ENCODE measurements around the gene KCNQ1OT1. TPM values are rescaled to one million over a fixed set of nuclear protein-coding genes. Genes with fewer than 3 reads are reported as not detected.

KCNQ1OT1 gene
- total RNA-seq, 4 donors from 2014 or later: 0.16 to 0.61 (median 0.30) TPM

GRCh38 chr11:2740275-2740940 lies 40.6 kb upstream of the KCNQ1OT1 start:
- intact Hi-C loops (cut with DNase I; ENCODE audit: low total_unique reads) (no loop called here), in situ Hi-C loops (cut with MboI; ENCODE audit: low sequenced_read_pairs in 4 of 4) (no loop called here)
- H3K4me3 ChIP-seq: no peak overlapping the region
- H3K27me3 ChIP-seq: no peaks in the 10 kb centered on the region
- H3K4me1 ChIP-seq: no peaks in the 10 kb centered on the region
- no peaks in the 10 kb centered on the region for H3K36me3 ChIP-seq
- TF ChIP-seq POLR2A (IDR thresholded peaks at IDR 0.05): no peak
- TF ChIP-seq, protein P1, sequence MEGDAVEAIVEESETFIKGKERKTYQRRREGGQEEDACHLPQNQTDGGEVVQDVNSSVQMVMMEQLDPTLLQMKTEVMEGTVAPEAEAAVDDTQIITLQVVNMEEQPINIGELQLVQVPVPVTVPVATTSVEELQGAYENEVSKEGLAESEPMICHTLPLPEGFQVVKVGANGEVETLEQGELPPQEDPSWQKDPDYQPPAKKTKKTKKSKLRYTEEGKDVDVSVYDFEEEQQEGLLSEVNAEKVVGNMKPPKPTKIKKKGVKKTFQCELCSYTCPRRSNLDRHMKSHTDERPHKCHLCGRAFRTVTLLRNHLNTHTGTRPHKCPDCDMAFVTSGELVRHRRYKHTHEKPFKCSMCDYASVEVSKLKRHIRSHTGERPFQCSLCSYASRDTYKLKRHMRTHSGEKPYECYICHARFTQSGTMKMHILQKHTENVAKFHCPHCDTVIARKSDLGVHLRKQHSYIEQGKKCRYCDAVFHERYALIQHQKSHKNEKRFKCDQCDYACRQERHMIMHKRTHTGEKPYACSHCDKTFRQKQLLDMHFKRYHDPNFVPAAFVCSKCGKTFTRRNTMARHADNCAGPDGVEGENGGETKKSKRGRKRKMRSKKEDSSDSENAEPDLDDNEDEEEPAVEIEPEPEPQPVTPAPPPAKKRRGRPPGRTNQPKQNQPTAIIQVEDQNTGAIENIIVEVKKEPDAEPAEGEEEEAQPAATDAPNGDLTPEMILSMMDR (IDR thresholded peaks at IDR 0.05 in 4 of 5, conservative IDR thresholded peaks at IDR 0.05 in 1 of 5): no peak
- H3K9me3 ChIP-seq: no peaks in the 10 kb centered on the region
- DNase-seq (no peak), ATAC-seq (no peak)
- H3K27ac ChIP-seq: no peak overlapping the region

DNA sequence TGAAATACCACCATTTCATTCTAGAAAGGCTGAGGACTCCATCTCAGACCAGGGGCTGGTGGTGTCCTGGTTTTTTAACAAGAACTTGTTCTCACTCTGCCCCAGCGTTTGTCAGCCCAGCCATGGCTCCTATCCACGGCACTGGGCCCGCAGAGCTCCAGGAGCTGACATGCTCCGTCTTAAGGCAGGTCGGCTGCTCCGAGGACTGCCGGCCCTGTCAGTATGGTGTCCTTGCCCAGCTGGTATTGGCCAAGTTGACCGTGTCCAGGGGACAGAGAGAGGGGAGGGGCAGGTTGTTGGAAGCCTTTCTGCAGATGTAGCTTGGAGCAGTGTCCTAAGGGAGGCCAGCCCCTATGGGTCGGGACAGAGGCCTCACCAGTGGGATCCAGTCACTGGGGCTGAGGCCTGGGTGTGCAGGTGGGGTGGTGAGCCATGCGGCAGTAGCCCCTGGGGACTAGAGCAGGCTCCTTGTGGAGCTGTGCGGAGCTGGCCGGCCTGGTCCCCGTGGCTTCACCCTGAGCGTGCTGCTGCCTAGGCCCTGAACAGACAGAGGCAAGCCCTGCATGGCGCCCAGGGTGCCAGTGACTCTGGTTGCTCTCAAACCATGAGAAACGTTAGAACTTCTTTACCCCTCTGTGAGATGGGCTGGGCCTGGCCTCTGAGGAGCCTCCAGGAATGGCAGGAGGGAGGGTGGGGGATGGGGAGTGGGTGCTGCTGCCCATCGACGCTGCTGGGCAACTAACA lies 39.9 kb upstream of the KCNQ1OT1 start:
- H3K36me3 ChIP-seq: no peaks in the 10 kb centered on the region
- H3K27ac ChIP-seq: no peak overlapping the region
- no peaks in the 10 kb centered on the region for H3K9me3 ChIP-seq
- H3K27me3 ChIP-seq: no peaks in the 10 kb centered on the region
- DNase-seq: no peak
- H3K4me1 ChIP-seq: no peaks in the 10 kb centered on the region
- ATAC-seq: no peak
- intact Hi-C loops (cut with DNase I; ENCODE audit: low total_unique reads): no loop called here
- TF ChIP-seq, protein P1 (IDR thresholded peaks at IDR 0.05 in 4 of 5, conservative IDR thresholded peaks at IDR 0.05 in 1 of 5): no peak
- TF ChIP-seq POLR2A (IDR thresholded peaks at IDR 0.05): no peak
- H3K4me3 ChIP-seq: no peak overlapping the region
- in situ Hi-C loops (cut with MboI; ENCODE audit: low sequenced_read_pairs in 4 of 4): no loop called here

- no peaks in the 10 kb centered on the region for H3K9me3 ChIP-seq
- H3K27me3 ChIP-seq: no peaks in the 10 kb centered on the region
- no peak for TF ChIP-seq POLR2A (IDR thresholded peaks at IDR 0.05)
- TF ChIP-seq, protein P1 (IDR thresholded peaks at IDR 0.05 in 4 of 5, conservative IDR thresholded peaks at IDR 0.05 in 1 of 5): no peak
- in situ Hi-C loops (cut with MboI; ENCODE audit: low sequenced_read_pairs in 4 of 4) (no loop called here), intact Hi-C loops (cut with DNase I; ENCODE audit: low total_unique reads) (no loop called here)
- H3K4me3 ChIP-seq: no peak overlapping the region
- ATAC-seq: no peak
- H3K27ac ChIP-seq: no peak overlapping the region
- H3K4me1 ChIP-seq: no peaks in the 10 kb centered on the region
- H3K36me3 ChIP-seq: no peaks in the 10 kb centered on the region
- DNase-seq: no peak
These were observed 39.0 kb upstream of the KCNQ1OT1 start for GRCh38 chr11:2738551-2739431.

- H3K4me3 ChIP-seq: no peak overlapping the region
- TF ChIP-seq, protein P1 (IDR thresholded peaks at IDR 0.05 in 4 of 5, conservative IDR thresholded peaks at IDR 0.05 in 1 of 5): no peak
- no peak for TF ChIP-seq POLR2A (IDR thresholded peaks at IDR 0.05)
- in situ Hi-C loops (cut with MboI; ENCODE audit: low sequenced_read_pairs in 4 of 4) (no loop called here), intact Hi-C loops (cut with DNase I; ENCODE audit: low total_unique reads) (no loop called here)
- H3K27me3 ChIP-seq: no peaks in the 10 kb centered on the region
- no peak overlapping the region for H3K27ac ChIP-seq
- DNase-seq (no peak), ATAC-seq (no peak)
- H3K9me3 ChIP-seq: no peaks in the 10 kb centered on the region
- H3K4me1 ChIP-seq: no peaks in the 10 kb centered on the region
- H3K36me3 ChIP-seq: no peaks in the 10 kb centered on the region
These were observed 38.1 kb upstream of the KCNQ1OT1 start for GRCh38 chr11:2737866-2738265.

All from gastrocnemius medialis (tissue), 4 donors.